ENCODE data around the gene ROPN1B.
"Not testable (repeated sequence)": the region's sequence is repeated elsewhere in the genome, so short reads cannot be mapped to it uniquely, and the experiment has no call there.

Gene ROPN1B

DNA sequence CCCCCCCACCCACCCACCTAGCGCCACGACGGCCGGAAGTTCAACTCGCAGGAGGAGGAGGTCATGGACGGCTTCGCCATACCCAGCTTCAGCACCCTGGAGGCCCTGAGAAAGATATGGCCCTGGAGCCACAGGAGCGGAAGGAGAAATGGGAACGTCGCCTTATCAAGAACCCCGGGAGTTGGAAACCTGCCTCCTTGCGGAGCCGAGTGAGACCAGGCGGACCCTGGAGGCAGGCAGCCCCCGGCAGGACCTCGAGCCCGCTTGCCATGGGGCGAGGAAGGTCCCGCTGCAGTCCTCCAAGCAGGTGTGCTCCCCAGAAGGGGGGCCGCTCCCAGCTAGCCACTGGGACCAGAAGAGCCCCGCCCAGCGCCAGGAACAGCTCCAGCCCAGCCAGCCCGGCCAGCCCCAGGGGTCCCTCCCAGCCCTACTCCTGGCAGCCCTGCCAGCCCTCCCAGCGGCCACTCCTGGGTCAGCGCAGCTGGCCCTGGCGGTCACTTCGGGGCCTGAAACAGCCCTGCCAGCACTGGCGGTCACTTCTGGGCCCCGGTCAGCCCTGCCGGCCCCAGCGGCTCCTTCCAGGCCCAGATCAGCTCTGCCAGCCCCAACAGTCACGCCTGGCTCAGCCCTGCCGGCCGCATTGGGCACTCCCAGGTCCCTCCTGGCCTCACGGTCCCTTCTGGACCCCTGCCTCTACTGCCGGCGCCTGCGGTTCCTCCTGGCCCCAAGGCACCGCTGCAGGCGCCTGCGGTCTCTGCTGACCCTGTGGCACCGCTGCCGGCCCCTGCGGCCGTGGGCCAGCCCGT is 10.3 kb upstream of the ROPN1B start:
- no peak for DNase-seq

DNA sequence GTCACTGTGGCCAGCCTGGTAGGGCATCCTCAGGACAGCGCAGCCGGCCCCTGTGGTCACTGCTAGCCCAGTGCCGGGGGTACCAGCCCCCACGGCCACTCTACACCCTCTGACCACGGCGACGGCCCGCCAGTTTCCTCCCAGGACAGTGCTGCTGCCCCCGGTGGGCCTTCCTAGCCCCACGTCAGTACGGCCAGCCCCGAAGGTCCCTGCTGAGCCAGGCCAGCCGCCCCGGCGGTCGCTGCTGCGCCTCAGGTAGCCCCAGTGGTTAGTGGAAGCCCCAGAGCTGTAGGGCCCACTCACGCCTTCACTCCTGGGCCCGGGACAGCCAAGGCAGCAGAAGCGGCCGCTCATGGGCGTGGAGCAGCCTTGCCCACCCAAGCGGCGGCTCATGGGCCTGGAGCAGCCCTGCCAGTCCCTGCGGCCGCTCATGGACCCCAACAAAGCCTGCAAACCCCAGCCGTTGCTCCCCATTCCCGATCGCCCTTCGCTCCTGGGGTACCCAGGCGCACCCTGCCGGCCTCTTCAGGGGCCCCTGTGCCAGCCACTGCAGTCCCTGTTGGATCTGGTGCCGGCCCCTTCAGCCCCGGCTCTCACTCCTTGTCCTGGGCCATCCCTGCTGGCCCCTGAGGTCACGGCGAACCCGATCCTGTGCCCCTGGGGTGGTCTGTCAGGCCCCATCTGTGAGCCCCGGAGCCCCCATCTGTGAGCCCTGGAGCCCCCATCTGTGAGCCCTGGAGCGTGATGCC is 9.5 kb upstream of the ROPN1B start:
- no peak for DNase-seq

DNA sequence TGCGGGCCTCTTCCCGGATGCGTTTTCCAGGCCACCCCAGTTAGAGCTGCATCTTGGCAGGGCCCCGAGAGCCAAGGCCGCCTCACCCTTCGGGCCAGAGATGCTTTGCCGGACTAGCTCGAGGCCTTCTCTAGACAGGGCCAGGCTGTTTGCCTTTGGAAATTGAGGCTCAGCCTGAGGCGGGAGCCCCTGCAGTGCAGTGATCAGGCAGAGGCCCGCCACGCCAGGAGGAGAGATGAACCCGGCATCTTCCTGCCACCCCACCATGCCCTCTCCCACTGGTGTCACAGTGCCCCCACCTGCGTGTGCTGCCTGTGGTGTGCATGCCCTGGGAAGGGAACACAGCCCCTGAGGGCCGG is 8.9 kb upstream of the ROPN1B start:
- DNase-seq: no peak

DNA sequence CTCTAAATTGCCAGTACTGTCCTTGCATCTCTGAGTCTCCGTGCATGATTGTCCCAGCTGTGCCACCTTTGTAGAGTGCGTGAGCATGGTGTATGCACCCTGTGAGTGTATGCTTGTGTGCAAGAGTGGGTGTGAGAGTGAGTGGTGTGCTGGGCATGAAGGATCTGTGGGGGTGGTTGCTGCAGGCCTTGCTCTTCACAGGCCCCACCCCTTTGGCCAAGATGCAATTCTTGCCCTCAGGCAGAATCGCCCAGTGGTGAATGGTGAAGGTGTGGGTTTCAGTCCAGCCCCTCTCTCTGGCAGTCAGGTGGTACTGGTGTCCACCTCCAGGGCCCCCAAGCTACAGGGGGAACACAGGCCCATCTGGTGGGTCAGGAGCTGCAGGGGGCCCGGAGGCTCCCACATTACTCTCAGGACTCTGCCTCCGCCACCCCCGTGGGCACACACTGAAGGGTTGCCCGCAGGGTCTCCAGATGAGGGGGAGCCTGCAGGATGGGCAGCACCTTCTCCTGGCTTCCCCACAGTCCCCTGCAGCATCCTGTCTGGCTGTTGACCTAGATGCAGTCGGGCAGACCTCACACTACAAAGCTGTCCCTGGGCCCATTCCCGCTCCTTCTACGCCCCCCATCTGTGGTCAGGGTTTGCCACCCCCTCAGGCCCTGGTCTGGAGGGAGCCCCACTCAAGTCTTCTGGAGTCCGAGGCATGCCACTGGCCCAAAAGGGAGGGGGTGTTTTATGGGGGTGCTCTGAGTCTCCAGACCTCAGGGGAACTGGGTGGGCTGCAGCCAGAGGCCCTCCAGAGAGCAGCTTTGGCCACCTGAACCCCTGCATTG is 8.3 kb upstream of the ROPN1B start:
- DNase-seq: no peak

DNA sequence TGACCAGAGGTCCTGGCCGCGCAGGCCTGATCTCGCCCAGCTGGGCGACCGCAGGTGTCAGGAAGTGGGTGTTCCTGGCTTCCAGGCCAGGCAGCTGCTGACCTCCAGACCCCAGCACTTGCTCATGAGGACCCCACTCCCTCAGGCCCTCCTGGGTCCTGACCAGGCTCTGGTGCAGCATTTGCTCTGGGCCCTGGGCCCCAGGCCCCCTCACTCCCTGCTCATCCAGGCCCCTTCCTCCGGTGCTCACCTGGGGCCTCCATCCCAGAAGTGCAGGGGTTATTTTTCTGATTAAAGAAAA is 7.7 kb upstream of the ROPN1B start:
- DNase-seq: no peak

DNA sequence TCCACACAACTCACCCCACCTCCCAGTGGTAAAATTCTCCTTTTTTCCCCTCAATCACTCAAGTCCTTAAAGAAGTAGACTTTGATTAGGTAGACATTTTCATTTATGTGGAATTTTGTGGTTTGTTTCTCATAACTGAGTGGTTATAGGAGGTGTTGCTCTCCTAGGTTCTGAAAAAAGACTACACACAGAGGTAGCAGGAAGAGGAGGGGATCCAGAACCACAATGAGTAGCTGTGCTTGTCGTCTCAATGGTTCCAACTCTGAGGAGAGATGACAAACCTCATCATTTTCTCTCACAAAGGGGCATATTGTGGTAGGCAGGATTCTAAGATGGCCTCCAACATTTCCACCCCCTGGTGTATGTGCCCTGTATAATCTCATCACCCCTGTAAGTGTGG is 5.1 kb upstream of the ROPN1B start:
- DNase-seq: not testable (repeated sequence)

DNA sequence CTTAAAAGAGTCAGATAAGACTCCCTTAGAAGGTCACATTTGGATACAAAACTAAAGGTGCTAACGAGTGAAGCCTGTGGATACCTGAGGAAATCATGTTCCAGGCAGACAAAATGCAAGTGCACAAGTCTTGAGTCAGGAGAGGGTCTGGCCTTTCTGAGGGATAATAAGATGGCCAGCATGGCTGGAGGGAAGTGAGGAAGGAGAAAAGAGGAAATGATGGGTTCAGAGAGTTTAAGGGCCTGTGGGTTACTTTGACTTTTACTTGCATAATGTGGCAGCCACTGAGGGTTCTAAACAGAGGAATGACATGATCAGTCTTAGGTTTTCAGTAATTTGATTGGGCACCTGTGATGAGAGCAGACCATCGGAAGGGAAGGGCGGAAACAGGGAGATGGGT is 3.5 kb upstream of the ROPN1B start:
- DNase-seq: no peak

DNA sequence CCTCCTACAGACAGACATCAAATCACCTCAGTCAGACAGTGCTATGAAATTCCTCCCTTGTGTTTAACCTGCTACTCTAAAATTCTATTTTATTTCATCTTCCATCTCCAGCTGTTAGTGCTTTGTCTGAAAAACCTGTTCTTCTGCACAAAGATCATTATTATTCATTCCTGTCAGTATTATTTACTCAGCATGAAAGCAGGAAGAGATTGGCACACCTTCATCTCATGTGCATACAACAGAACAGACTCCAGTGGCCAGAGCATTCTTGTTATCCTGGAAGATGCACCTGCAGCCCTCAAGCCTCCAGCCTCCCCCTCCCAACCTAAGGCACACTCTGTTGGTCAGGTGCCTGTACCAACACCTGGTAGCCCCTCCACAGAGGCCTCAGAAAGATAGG is 1.8 kb upstream of the ROPN1B start:
- no peak for DNase-seq

DNA sequence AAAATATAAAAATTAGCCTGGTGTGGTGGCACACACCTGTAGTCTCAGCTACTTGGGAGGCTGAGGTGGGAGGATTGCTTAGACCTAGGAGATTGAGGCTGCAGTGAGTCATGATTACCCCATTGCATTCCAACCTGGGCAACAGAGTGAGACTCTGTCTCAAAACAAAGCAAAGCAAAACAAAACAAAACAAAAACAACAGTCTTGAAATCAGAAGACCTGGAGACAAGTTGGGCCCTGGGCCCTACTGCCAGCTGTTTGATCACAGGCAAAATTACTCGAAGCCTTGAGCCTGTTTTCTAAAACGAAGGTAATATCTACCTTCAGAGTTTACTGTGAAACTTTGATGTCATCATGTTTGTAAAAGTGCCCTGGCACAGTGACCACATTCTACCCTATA is 857 bp upstream of the ROPN1B start:
- DNase-seq: not testable (repeated sequence)

DNA sequence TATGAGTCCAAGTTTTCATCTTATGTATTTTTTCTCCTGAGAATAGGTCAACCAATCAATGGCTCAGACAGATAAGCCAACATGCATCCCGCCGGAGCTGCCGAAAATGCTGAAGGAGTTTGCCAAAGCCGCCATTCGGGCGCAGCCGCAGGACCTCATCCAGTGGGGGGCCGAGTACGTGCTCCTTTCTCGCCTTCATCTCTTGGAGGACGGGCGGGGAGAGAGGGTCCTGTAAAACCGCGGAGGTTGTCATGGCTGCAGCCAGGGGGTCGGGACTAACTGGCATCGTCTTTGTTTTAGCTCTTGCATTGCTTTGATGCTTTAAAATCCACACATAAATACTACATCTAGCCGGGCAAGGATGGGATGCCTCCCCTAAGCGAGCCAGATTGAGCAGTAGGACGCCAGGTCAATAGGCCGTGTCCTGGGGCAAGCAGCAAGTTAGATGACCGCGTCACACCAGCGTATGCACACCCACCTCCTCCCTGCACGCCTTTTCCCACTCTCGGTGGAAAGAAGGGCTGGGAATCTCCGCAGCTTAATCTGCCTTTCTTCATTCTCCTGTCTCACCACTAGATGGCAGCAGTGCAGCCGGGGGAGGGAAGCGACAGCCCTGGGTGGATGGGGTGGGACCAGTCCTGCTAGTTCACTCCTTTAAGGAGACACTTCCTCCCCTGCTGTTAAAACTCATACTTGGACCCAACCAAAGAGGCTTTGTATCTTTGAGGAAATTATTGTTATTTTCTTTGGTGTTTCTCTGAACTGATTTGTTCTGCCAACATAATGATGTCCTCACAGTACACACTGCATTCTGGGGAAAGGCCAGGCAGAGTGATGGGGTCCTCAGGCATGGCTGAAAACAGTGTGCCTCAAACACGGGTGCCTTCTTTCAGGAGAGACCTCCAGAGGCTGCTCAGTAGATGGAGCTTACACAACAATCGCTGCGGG is 3.3 kb downstream of the ROPN1B start:
- DNase-seq: peak; percentile 50

DNA sequence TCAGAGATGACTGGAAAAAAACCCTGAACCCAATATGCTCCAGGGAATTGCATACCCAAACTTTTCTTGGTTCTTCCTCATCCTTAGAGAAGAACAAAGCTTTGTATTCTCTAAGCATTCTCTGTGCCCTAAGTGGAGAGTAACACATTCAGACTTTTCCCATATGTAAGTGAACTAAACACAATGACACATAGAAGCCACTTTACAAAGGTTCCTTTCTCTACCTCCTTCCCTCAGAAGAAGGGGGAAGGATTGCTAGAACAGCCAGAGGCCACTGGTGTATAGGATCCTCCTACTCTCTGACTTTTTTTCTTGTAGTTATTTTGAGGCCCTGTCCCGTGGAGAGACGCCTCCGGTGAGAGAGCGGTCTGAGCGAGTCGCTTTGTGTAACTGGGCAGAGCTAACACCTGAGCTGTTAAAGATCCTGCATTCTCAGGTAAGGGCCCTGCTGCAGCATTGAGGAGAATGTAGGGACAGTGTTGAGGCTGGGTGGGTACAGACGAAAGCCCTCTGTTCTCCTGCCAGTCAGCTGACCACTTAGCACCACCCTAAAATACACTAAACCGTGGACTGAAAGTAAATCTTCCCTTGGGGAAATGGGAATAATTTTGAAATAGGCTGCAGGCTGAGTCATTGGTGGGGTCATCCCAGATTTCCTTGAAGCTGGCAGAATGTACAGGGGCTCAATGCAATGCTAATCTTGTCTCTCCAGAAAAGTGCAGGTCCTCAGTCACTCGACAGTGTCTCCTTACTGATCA is 6.4 kb downstream of the ROPN1B start:
- DNase-seq: not testable (repeated sequence)

DNA sequence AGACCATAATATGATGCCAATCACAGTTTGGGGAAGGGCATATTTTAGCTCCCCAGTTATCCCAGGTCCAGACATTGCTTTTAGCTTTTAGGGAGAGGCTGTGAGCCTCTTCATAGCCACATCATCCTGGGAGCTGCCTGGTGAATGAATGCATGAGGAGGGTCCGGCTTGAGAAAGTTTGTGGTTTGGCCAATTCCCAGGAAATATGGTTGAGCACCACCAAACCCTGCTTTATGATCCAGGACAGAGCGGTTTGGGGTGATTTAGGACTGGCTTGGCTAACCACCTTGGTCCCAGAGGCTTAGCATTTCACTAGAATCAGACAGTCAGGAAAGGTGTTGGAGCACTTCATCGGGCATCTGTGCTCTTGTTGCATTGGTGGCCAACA is 7.0 kb downstream of the ROPN1B start:
- not testable (repeated sequence) for DNase-seq

DNA sequence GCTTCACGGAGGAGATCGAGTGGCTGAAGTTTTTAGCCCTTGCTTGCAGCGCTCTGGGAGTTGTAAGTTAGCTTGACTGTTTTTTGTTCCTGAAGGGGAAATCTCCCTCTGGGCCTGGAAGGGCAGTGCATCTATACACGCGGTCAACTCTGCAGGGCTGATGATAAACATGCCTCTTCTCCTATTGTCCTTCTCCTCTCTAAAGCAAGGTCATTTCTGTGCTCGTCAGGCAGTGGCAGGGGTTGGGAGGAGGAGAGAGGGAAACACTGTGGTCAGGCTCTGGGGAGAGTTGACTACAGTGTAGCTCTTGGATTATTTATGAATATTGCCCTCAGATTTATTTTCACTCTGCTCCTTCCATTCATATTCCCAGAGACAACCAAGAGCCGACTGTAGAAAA is 8.1 kb downstream of the ROPN1B start:
- not testable (repeated sequence) for DNase-seq

DNA sequence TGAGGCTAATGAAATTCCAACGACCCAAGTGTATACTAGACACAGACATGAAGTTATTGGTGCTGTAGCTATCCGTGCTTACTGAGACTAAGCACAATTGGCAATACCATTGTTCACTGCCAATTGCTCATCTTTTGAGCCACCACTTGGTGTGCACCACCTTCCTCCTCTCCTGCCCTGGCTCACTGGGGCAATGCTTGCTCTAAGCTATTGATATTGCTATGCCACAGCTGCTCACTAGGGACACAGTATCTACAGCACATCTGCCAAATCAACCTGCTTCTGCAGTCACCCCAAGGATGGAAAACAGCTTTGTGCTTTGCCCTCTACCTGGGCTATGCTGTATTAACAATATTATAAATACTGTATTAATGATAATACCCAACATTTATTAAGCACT is 16.0 kb downstream of the ROPN1B start:
- DNase-seq: not testable (repeated sequence)

DNA sequence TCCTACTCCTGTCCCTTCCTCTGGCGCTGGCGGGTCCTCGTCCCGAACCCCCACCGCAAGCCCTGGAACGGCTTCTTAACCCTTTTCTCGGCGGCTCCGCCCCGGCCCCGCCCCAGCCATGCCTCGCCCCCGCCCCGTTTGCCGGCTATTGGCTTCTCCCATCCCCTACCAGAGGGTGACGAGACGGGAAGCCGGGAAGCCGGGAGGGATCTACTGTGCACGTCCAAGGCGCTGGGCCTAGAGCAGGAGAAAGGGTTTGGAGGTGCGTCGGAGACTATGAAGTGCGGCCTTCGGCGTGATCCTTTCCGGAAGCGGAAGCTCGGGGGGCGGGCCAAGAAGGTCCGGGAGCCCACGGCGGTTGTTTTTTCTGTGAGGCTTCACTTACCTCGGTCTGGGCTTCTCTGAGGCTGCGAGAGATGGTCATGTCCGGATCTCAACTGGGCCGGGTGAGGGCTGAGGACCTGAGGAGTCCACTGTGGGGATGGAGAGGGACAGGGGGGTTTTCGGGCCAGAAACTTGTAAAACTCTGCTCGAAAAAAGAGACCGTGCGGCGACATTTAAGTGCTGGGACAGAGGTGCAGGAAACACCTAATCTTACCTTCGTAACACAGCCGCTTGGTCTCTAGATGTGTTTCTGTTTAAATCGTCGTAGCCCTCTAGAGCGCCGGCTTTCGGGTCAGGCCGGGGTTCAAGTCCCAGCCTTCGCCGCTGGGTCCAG is 21.4 kb downstream of the ROPN1B start:
- peak; percentile 90 for DNase-seq

DNA sequence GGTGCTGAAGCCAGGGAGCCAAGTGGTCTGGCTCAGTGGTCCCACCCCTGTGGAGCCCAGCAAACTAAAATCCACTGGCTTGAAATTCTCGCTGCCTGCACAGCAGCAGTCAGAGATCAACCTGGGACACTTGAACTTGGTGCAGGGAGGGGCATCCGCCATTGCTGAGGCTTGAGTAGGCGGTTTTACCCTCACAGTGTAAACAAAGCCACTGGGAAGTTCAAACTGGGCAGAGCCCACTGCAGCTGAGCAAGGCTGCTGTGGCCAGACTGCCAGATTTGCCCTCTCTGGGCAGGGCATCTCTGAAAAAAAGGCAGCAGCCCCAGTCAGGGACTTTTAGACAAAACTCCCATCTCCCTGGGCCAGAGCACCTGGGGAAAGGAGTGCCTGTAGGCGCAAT is 27.8 kb downstream of the ROPN1B start:
- DNase-seq: not testable (repeated sequence)

DNA sequence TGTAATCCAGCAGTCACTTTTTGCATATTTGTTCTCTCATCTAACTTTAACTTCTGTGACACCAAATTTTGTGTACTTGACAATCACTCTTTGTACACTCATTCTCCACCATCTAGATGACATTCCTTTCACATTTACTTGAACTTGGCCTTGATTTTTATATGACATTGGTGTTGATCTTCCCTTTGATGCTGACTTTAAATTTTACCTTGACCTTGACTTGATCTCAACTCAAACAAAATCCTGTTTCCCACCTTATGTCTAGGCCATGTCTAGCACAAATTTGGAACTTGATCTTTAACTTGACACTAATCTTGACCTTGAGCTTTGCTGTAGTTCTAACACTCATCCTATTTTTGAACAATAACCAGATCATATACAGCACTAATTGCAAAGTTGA is 33.2 kb downstream of the ROPN1B start:
- DNase-seq: no peak

DNA sequence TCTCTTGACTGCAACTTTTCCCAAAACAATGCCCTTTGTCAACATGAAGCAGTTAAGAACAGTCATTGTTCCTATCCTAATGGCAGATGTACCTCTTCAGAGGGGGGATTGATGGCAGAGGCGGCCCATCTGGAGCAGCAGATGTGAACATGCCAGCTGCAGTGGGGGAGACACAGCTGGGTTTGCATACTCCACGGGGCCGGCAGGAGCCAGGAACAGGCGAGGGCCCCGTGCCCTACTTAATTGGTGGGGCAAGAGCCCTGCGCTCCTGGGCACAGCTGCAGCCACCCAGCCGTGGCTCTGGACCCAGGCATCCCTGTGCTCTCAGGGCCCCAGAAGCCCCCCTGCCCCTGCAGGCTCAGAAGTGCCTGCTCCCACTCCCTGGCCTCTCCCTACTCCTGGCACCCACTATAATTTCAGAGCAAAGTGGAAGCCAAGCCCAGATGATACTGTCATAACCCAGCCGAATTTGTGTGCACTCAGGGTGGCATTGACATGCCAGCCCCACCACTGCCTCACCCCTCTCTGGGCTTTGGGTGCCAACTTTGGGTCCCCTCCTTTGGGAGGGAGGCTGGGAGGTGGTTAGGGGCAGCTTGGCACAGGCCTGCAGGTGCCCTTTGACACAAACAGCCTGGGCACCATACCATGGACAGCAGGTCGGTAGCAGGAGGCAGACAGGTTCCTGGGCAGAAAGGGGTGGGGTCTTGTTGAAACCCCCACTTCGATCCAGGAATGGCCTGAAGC is 34.6 kb downstream of the ROPN1B start:
- DNase-seq: no peak

DNA sequence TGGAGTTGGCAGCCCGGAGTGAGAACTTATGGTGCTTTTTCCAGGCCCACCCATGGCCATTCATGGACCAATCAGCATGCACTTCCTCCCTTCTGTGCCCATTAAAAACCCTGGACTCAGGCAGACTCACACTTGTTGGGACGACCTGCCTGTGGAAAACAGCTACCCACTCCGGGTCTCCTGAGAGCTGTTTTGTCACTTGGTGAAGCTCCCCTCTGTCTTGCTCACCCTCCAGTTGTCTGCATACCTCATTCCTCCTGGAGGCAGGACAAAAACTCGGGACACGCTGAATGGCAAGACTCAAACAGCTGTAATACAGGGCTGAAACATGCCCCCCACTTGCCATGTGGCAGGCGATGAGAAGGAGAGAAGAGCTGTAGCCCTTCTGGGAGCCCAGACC is 35.2 kb downstream of the ROPN1B start:
- no peak for DNase-seq

DNA sequence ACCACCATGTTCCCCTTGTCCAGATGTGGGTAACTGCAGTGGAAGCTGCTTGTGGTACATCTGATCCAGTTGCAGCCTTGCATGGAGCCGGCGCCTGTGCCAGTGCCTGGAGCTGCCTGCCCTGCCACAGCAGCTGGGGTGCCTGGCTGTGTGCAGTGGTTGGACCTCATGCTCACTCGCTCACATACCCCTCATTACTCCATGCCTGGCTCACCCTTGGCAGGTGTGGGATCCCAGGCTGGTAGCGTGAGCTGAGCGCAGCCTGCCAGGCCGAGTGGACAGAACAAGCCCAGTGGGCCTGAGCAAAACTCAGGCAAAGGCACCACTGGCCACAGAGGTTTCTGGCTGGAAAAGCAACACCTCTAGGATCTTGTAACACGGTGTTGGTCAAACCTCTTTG is 35.7 kb downstream of the ROPN1B start:
- no peak for DNase-seq
